ENCODE results near the gene CLMN. TPM values are rescaled to one million over a fixed set of nuclear protein-coding genes. Genes with fewer than 3 reads are reported as not detected.

Gene CLMN
- total RNA-seq, 1 donor from 2014 or later = 25.3 TPM

GRCh38 chr14:95163132-95163531 lies 156.6 kb downstream of the CLMN start:
- Mint-ChIP-seq H3K27ac (no peak overlapping the region), H3K27me3 (no peaks in the 10 kb centered on the region), H3K36me3 (ENCODE audit: insufficient read depth) (peaks cover 6% of the 10 kb centered on the region), H3K4me1 (ENCODE audit: low read depth) (peaks cover 22% of the 10 kb centered on the region), H3K4me3 (ENCODE audit: low read depth) (no peak overlapping the region), H3K9me3 (ENCODE audit: low read depth) (peaks cover 14% of the 10 kb centered on the region)
- DNase-seq (ENCODE audit: low spot score, unreplicated experiment) = no peak
- TF ChIP-seq CTCF (IDR thresholded peaks at IDR 0.05; ENCODE audit: unreplicated experiment) = no peak

GRCh38 chr14:95162641-95163040 lies 157.1 kb downstream of the CLMN start:
- Mint-ChIP-seq H3K9me3 (ENCODE audit: low read depth) (peaks cover 14% of the 10 kb centered on the region), H3K27me3 (no peaks in the 10 kb centered on the region), H3K4me1 (ENCODE audit: low read depth) (peaks cover 26% of the 10 kb centered on the region), H3K36me3 (ENCODE audit: insufficient read depth) (peaks cover 3% of the 10 kb centered on the region), H3K4me3 (ENCODE audit: low read depth) (no peak overlapping the region), H3K27ac (peak overlapping the region; percentile 4)
- no peak for DNase-seq (ENCODE audit: low spot score, unreplicated experiment)
- no peak for TF ChIP-seq CTCF (IDR thresholded peaks at IDR 0.05; ENCODE audit: unreplicated experiment)

- peaks cover 39% of the 10 kb centered on the region for H3K4me1 Mint-ChIP-seq (ENCODE audit: low read depth)
- no peaks in the 10 kb centered on the region for H3K9me3 Mint-ChIP-seq (ENCODE audit: low read depth)
- no peak for TF ChIP-seq CTCF (IDR thresholded peaks at IDR 0.05; ENCODE audit: unreplicated experiment)
- peak; percentile 100 for DNase-seq (ENCODE audit: low spot score, unreplicated experiment)
- H3K4me3 Mint-ChIP-seq (ENCODE audit: low read depth) = peak within 1 kb of the TSS; percentile 91
- peaks cover 3% of the 10 kb centered on the region for H3K36me3 Mint-ChIP-seq (ENCODE audit: insufficient read depth)
- no peaks in the 10 kb centered on the region for H3K27me3 Mint-ChIP-seq
- peak within 1 kb of the TSS; percentile 99 for H3K27ac Mint-ChIP-seq
Measured at GRCh38 chr14:95157327-95158189, 162.2 kb downstream of the CLMN start, which contains the start of gene DICER1. TSS of gene DICER1 (minus strand) at chr14:95157529. CDS start at chr14:95133458, 24,071 bp downstream.

GRCh38 chr14:95157048-95157326 lies 162.7 kb downstream of the CLMN start:
- DNase-seq (ENCODE audit: low spot score, unreplicated experiment) = no peak
- Mint-ChIP-seq H3K36me3 (ENCODE audit: insufficient read depth) (peaks cover 3% of the 10 kb centered on the region), H3K9me3 (ENCODE audit: low read depth) (no peaks in the 10 kb centered on the region), H3K27ac (no peak overlapping the region), H3K27me3 (no peaks in the 10 kb centered on the region), H3K4me3 (ENCODE audit: low read depth) (peak overlapping the region; percentile 91), H3K4me1 (ENCODE audit: low read depth) (peaks cover 37% of the 10 kb centered on the region)
- no peak for TF ChIP-seq CTCF (IDR thresholded peaks at IDR 0.05; ENCODE audit: unreplicated experiment)

GRCh38 chr14:95156161-95157047 lies 163.3 kb downstream of the CLMN start:
- peaks cover 3% of the 10 kb centered on the region for H3K36me3 Mint-ChIP-seq (ENCODE audit: insufficient read depth)
- H3K27ac Mint-ChIP-seq = peak overlapping the region; percentile 94
- no peaks in the 10 kb centered on the region for H3K27me3 Mint-ChIP-seq
- H3K4me3 Mint-ChIP-seq (ENCODE audit: low read depth) = peak overlapping the region; percentile 82
- H3K4me1 Mint-ChIP-seq (ENCODE audit: low read depth) = peaks cover 33% of the 10 kb centered on the region
- peak; percentile 36 for DNase-seq (ENCODE audit: low spot score, unreplicated experiment)
- H3K9me3 Mint-ChIP-seq (ENCODE audit: low read depth) = no peaks in the 10 kb centered on the region
- no peak for TF ChIP-seq CTCF (IDR thresholded peaks at IDR 0.05; ENCODE audit: unreplicated experiment)
